Breast epithelium (tissue), 4 donors: ENCODE data around the gene ERGIC1. TPM values are rescaled to one million over a fixed set of nuclear protein-coding genes. Genes with fewer than 3 reads are reported as not detected.
"Not testable (repeated sequence)": the region's sequence is repeated elsewhere in the genome, so short reads cannot be mapped to it uniquely, and the experiment has no call there.

ENCODE experiments used
- DNase-seq, 2 donors: peaks; one replicate each; pipeline ENCODE4 v3.0.0-alpha.2; 2019; ENCODE audit warnings: low spot score in 2 of 2
- H3K27ac ChIP-seq, 2 donors: fragments of 200-600 bp; sonication (generic) in 1 of 2; one replicate each; pipeline ENCODE4 v1.5.1; 2016 to 2019; ENCODE audit warnings: mild to moderate bottlenecking in 1 of 2
- H3K27me3 ChIP-seq, 2 donors: fragments of 200-600 bp; sonication (generic) in 1 of 2; one replicate each; pipeline versions ENCODE4 v1.5.1 to v1.6.0; 2017 to 2019; ENCODE audit warnings: control low read depth in 1 of 2, mild to moderate bottlenecking in 1 of 2
- H3K36me3 ChIP-seq: fragments of 200-600 bp; one replicate; pipeline ENCODE4 v1.5.1; 2019
- H3K4me1 ChIP-seq, 2 donors: fragments of 200-600 bp; sonication (generic); one replicate each; pipeline ENCODE4 v1.5.1; 2016 to 2019; ENCODE audit warnings: control low read depth in 1 of 2
- H3K4me3 ChIP-seq, 3 donors: fragments of 200-600 bp; sonication (generic); 1 replicate in 2 of 3; 2 replicates in 1 of 3; pipeline ENCODE4 v1.5.1; 2016 to 2019; ENCODE audit warnings: mild to moderate bottlenecking in 3 of 3, moderate library complexity in 2 of 3
- H3K9me3 ChIP-seq, 2 donors: fragments of 200-600 bp; sonication (generic) in 1 of 2; one replicate each; pipeline ENCODE4 v1.5.1; 2016 to 2019; ENCODE audit warnings: control low read depth in 1 of 2
- POLR2A ChIP-seq: fragments of 450-650 bp; IDR thresholded peaks from one replicate; pipeline ENCODE4 v1.6.1; 2016; ENCODE audit warnings: antibody characterized with exemption, mild to moderate bottlenecking, moderate library complexity
- POLR2AphosphoS5 ChIP-seq, 3 donors: sonication (generic); formaldehyde crosslinking; IDR thresholded peaks; one replicate each; pipeline ENCODE4 v1.6.1; 2017; ENCODE audit warnings: antibody characterized with exemption in 3 of 3
- intact Hi-C: fragments of 100-400 bp; cut with DNase I; formaldehyde crosslinking; loops from one replicate; pipeline ENCODE4 v1.15.1; 2023; ENCODE audit warnings: low total_unique reads
- total RNA-seq, 3 donors: library from RNA; depleted of rRNA; stranded (reverse); fragments of >200 nt; gene quantifications; one replicate each; pipeline ENCODE4 v1.1.0, GENCODE V29; 2016
- TF ChIP-seq, protein P1 (sequence below), 3 donors: fragments of 450-650 bp; IDR thresholded peaks; one replicate each; pipeline ENCODE4 v1.5.1; 2016 to 2017; ENCODE audit warnings: antibody characterized with exemption in 3 of 3, mild to moderate bottlenecking in 3 of 3, moderate library complexity in 3 of 3

The ERGIC1 gene
- total RNA-seq, 3 donors from 2014 or later = 86.6 to 139 (median 95.2) TPM

- Histone ChIP-seq H3K27me3 (no peaks in the 10 kb centered on the region), H3K27ac (no peak overlapping the region), H3K4me3 (no peak overlapping the region), H3K36me3 (no peaks in the 10 kb centered on the region), H3K4me1 (no peaks in the 10 kb centered on the region), H3K9me3 (no peaks in the 10 kb centered on the region)
- TF ChIP-seq, protein P1, sequence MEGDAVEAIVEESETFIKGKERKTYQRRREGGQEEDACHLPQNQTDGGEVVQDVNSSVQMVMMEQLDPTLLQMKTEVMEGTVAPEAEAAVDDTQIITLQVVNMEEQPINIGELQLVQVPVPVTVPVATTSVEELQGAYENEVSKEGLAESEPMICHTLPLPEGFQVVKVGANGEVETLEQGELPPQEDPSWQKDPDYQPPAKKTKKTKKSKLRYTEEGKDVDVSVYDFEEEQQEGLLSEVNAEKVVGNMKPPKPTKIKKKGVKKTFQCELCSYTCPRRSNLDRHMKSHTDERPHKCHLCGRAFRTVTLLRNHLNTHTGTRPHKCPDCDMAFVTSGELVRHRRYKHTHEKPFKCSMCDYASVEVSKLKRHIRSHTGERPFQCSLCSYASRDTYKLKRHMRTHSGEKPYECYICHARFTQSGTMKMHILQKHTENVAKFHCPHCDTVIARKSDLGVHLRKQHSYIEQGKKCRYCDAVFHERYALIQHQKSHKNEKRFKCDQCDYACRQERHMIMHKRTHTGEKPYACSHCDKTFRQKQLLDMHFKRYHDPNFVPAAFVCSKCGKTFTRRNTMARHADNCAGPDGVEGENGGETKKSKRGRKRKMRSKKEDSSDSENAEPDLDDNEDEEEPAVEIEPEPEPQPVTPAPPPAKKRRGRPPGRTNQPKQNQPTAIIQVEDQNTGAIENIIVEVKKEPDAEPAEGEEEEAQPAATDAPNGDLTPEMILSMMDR (IDR thresholded peaks at IDR 0.05) = no peak
- TF ChIP-seq POLR2A (no peak), POLR2AphosphoS5 (IDR thresholded peaks at IDR 0.05) (no peak)
- DNase-seq = no peak
- intact Hi-C loops = no loop called here
These were observed 28.3 kb upstream of the ERGIC1 start for GRCh38 chr5:172805736-172806255.

DNA sequence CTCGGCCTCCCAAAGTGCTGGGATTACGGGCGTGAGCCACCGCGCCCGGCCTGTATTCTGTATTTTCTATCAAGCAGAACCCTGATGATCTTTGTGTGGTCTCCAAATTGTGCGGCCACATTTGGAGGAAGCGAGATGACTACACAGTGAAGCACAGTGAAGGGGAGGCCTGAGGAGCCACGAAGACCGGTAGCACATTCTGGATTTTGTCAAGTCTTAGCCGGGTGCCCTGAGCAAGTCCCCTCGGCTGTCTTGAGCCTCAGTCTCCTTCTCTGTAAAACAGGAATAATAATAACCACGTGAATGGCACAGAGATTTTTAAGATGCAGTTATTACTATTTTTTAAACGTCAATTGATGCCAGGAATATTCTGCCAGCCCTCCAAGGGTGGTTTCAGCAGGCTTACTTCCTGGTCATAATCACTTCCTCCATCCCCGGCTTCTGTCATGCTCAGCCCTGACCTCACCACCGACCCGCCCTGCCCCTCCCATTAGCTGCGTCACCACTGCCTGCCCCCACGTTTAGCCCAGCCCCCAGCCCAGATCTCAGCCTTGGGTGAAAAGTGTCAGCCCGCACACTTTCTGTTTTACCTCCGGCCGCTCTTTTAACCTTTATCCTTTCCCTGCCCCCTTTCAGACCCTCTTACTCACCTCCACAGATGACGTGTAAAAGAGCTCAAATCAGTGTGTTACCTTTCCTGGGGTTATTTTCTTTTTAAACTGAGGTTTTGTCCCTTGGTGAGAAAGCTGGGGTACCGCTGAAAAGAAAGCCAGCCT, 27.0 kb upstream of the ERGIC1 start:
- Histone ChIP-seq H3K4me1 (no peaks in the 10 kb centered on the region), H3K27me3 (no peaks in the 10 kb centered on the region), H3K4me3 (peak overlapping the region; percentile 24 to 51 (median 33)), H3K27ac (peak overlapping the region; percentile 80 to 83), H3K9me3 (no peaks in the 10 kb centered on the region), H3K36me3 (no peaks in the 10 kb centered on the region)
- intact Hi-C loops = no loop called here
- DNase-seq = peak; percentile 74 to 75
- TF ChIP-seq POLR2AphosphoS5 (IDR thresholded peaks at IDR 0.05) (peak in 2 of 3 donors; percentile 21 to 44), POLR2A (no peak)
- TF ChIP-seq, protein P1 (IDR thresholded peaks at IDR 0.05) = no peak

GRCh38 chr5:172807766-172808311, 26.2 kb upstream of the ERGIC1 start:
- Histone ChIP-seq H3K4me3 (peak overlapping the region; percentile 24 to 51 (median 33)), H3K27me3 (no peaks in the 10 kb centered on the region), H3K9me3 (no peaks in the 10 kb centered on the region), H3K27ac (peak overlapping the region; percentile 80 to 83), H3K4me1 (no peaks in the 10 kb centered on the region), H3K36me3 (no peaks in the 10 kb centered on the region)
- no peak for TF ChIP-seq POLR2AphosphoS5 (IDR thresholded peaks at IDR 0.05)
- TF ChIP-seq, protein P1 (IDR thresholded peaks at IDR 0.05) = no peak
- TF ChIP-seq POLR2A = no peak
- no peak for DNase-seq
- intact Hi-C loops = no loop called here

GRCh38 chr5:172809774-172810173, 24.3 kb upstream of the ERGIC1 start:
- H3K27me3 ChIP-seq = no peaks in the 10 kb centered on the region
- intact Hi-C loops = no loop called here
- no peaks in the 10 kb centered on the region for H3K36me3 ChIP-seq
- H3K9me3 ChIP-seq = no peaks in the 10 kb centered on the region
- no peak for DNase-seq
- no peak for TF ChIP-seq POLR2A
- TF ChIP-seq, protein P1 (IDR thresholded peaks at IDR 0.05) = no peak
- no peak for TF ChIP-seq POLR2AphosphoS5 (IDR thresholded peaks at IDR 0.05)
- H3K27ac ChIP-seq = no peak overlapping the region
- no peak overlapping the region for H3K4me3 ChIP-seq
- no peaks in the 10 kb centered on the region for H3K4me1 ChIP-seq

DNA sequence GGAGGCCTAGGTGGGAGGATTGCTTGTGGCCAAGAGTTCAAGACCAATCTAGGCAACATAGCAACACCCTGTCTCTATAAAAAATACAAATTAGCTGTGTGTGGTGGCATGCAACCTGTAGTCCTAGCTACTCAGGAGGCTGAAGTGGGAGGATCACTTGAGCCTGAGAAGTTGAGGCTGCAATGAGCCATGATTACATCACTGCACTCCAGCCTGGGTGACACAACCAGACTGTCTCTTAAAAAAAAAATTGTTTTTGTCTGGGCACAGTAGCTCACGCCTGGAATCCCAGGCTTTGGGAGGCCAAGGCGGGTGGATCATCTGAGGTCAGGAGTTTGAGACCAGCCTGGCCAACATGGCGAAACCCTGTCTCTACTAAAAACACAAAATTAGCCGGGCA, 23.1 kb upstream of the ERGIC1 start:
- H3K4me3 ChIP-seq, H3K27ac ChIP-seq, DNase-seq, H3K4me1 ChIP-seq, H3K27me3 ChIP-seq, H3K9me3 ChIP-seq, H3K36me3 ChIP-seq, intact Hi-C loops: not testable (repeated sequence)
